HG03457 (cell line): ENCODE results near the gene DUS3L.

ENCODE experiments used
- ATAC-seq: cut with Tn5 transposase; IDR thresholded peaks from one replicate; pipeline ENCODE4 v1.9.1; 2021; ENCODE audit warnings: moderate number of reproducible peaks; ENCODE audit not compliant: unreplicated experiment

DUS3L gene

DNA sequence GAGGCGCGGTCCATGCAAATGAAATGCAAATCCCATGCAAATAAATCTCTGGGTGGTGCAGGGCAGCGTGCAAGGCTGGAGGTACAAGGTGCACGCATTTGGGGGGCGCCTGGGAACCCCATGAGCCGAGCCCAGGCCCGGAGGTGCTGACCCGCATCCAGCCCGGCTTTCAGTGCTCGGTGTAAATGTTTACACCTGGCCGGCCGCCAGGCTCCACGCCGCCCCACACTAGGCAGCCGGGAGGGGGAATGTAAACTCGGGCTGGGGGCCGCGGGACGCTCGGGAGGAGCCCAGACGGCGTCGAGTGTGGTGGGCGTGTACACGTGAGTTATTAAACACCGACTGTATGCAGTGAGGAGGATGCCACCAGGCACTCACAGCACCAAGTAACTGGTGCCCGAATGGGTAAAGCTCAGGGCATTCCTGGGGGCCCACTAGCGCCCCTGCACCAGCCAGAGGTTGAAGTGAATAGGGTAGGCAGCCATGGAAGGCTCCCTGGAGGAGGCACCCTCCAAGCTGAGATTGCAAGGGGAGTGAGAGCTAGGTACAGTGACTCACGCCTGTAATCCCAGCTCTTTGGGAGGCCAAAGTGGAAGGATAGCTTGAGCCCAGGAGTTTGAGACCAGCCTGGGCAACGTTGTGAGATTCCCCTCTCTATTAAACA, 31.4 kb upstream of the DUS3L start:
- no peak for ATAC-seq

- ATAC-seq = no peak
These were observed 30.7 kb upstream of the DUS3L start for GRCh38 chr19:5821521-5822180.

- no peak for ATAC-seq
These were observed 29.8 kb upstream of the DUS3L start for GRCh38 chr19:5820785-5821184.

- no peak for ATAC-seq
These were observed 27.6 kb upstream of the DUS3L start for GRCh38 chr19:5818594-5818993.

DNA sequence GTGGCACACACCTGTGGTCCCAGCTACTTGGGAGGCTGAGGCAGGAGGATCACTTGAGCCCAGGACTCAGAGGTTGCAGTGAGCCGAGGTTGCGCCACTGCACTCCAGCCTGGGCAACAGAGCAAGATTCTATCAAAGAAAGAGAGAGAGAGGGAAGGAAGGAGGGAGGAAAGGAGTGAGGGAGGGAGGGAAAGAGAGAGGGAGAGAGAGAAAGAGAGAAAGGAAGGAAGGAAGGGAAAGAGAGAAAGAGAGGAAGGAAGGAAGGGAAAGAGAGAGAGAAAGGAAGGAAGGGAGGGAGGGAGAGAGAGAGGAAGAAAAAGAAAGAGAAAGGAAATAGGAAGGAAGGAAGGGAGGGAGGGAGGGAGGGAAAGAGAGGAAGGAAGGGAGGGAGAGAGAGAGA, 26.3 kb upstream of the DUS3L start:
- no peak for ATAC-seq

GRCh38 chr19:5814852-5815246, 23.9 kb upstream of the DUS3L start:
- ATAC-seq = no peak

GRCh38 chr19:5814123-5814851, 23.3 kb upstream of the DUS3L start:
- no peak for ATAC-seq

DNA sequence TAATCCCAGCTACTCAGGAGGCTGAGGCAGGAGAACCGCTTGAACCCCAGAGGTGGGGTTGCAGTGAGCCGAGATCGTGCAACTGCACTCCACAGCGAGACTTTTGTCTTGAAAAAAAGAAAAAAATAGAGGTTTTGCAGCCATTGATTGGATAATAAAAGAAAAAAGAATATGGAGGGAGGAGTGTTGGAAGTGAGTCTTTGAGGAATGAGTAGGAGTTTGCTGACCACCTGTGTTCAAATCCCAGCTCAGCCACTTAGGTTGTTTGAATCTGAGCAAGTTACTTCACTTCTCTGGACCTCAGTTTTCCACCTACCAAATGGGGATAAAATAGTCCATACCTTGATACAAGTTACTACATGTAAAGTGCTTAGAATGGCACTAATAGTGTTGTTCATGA, 20.2 kb upstream of the DUS3L start:
- no peak for ATAC-seq

DNA sequence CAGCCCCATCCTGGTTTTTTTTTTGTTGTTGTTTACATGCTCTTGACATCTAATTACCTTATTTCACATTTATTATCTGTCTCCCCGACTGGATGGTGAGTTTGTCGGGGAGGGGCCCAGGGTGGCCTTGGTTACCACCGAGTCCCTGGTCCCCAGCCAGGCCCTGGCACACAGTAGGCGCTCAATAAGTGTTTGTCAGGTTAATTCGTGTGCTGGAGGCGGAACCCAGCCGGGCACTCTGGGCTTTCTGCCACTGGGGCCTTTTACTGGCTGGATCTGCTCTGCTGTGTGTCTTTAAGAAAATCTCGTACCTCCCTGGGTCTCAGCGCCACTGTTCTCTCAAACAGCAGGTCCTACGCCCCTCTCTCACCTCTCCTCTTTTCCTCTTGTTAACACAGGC, 18.5 kb upstream of the DUS3L start:
- no peak for ATAC-seq

DNA sequence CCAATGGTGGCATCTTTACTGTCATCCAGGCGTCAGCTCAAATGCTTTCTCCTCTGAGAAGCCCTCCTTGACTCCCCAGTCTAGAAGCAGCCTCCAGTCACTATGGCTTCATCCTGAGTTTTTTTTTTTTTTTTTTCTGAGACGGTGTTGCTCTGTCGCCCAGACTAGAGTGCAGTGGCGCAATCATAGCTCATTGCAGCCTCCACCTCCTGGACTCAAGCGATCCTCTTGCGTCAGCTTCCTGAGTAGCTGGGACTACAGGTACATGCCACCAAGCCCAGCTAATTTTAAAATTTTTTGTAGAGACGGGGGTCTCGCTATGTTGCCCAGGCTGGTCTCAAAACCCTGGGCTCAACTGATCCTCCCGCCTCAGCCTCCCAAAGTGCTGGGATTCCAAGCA, 18.1 kb upstream of the DUS3L start:
- ATAC-seq = no peak

GRCh38 chr19:5808120-5808816, 17.3 kb upstream of the DUS3L start:
- no peak for ATAC-seq

DNA sequence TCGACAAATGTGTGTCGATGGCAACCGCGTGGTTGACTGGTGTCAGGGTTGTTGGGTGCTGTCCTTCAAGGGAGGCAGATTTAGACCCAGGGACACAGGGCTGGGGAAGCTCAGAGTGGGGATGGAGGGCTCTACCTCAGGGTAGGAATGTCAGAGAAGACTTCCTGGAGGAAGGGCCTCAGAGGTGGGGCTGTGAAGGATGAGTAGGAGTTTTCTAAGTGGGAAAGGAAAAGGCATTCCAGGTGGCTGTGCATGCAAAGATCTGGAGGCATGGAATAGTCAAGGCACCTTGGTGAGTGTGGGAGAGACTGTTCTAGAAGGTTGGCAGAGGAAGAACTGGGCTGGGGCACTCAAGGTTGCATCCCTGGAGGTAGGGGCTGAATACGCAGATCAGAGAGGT, 15.9 kb upstream of the DUS3L start:
- ATAC-seq = no peak

DNA sequence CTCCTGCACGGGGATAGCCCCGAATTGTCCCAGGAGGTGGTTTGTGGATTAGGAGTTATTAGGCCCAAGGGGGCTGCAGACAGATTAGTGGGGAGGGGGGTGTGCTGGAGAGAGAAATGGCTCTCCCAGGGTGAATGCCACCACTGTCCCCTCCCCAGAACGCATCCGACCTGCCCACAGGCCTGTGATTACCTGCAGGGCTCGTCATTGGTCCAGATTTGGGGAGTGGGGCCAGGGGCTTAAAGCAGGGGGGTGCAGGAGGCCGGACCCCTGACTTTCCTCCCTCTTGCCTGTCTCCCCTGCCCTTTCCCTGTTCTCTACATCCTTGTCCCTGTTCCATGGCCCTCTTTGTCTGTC, 15.1 kb upstream of the DUS3L start:
- ATAC-seq = no peak

DNA sequence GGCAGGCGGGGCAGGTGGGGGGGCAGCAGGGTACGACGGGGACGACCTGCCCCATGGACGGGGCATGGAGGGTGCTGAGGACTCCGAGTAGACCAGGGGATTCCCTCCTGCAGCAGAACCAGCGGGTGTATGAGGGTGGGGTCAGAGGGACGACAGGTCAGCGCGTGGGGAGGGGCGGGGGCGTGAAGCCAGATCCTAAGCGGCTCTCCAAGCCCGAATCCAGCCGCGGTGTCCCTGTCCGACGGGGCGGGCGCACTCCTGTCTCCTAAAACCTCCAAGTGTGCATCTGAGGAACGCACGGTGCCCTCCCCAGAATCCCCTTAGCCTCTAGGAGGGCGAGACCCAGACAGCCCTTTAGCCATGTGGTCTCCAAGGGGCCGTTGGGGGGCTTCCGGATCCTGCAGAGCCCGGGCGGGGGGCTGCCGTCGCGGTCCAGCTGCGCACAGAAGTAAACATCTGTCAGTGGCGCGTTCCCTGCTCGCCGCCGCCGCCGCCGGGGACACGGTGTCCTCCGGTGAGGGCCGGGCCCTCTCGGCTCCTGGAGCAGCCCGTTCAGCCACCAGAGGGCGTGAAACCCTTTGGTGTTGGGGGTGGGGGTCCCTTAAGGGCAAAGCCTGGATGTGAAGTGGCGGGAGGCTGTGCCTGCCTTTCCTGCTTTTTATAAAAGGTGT, 14.6 kb upstream of the DUS3L start:
- no peak for ATAC-seq

- ATAC-seq = no peak
These were observed 13.8 kb upstream of the DUS3L start, which contains the start of gene NRTN for GRCh38 chr19:5804516-5805461. NRTN (plus strand) TSS chr19:5805067; CDS start chr19:5824166, 19,099 bp downstream.

GRCh38 chr19:5803752-5804515, 13.0 kb upstream of the DUS3L start:
- ATAC-seq = peak; percentile 69

DNA sequence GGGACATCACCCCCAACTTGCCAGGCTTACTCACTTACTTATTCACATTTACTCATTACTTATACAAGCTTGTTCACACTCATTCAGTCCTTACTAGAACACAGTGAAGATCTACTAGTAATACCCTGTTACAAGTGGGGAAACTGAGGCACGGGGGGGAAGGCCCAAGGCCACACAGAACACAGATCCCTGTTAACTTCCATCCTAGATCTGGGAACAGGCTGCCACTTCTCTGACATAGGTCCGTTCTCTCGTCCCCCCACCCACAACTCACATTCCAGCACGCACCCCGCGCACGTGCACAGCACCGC, 12.4 kb upstream of the DUS3L start:
- no peak for ATAC-seq

- ATAC-seq = no peak
These were observed 11.0 kb upstream of the DUS3L start for GRCh38 chr19:5801796-5802619.
